Immature natural killer cell (primary cell): Measurements from ENCODE around the gene WWOX. TPM values are rescaled to one million over a fixed set of nuclear protein-coding genes. Genes with fewer than 3 reads are reported as not detected.

Experiments
- DNase-seq, 3 donors: peaks; one replicate each; pipeline ENCODE4 v3.0.0; 2022; ENCODE audit warnings: mixed read lengths in 1 of 3
- H3K27ac Mint-ChIP-seq, 6 donors: one replicate each; pipeline ENCODE4 v1.8.0; 2020; ENCODE audit warnings: mixed read lengths in 6 of 6, mild to moderate bottlenecking in 5 of 6, inconsistent platforms in 4 of 6, moderate library complexity in 3 of 6
- H3K27me3 Mint-ChIP-seq, 3 donors: one replicate each; pipeline ENCODE4 v1.8.0; 2020 to 2021; ENCODE audit warnings: low read depth in 3 of 3, mild to moderate bottlenecking in 3 of 3, mixed read lengths in 3 of 3, moderate library complexity in 3 of 3, inconsistent platforms in 1 of 3
- H3K36me3 Mint-ChIP-seq, 3 donors: one replicate each; pipeline ENCODE4 v1.8.0; 2020; ENCODE audit warnings: mixed read lengths in 3 of 3, inconsistent platforms in 2 of 3, mild to moderate bottlenecking in 2 of 3
- H3K4me1 Mint-ChIP-seq, 2 donors: one replicate each; pipeline ENCODE4 v1.8.0; 2020; ENCODE audit warnings: inconsistent platforms in 2 of 2, mild to moderate bottlenecking in 2 of 2, mixed read lengths in 2 of 2, moderate library complexity in 1 of 2
- H3K4me3 Mint-ChIP-seq, 5 donors: one replicate each; pipeline ENCODE4 v1.8.0; 2020; ENCODE audit warnings: mild to moderate bottlenecking in 5 of 5, mixed read lengths in 5 of 5, inconsistent platforms in 3 of 5, moderate library complexity in 3 of 5
- H3K9me3 Mint-ChIP-seq, 6 donors: one replicate each; pipeline ENCODE4 v1.8.0; 2020; ENCODE audit warnings: mild to moderate bottlenecking in 6 of 6, mixed read lengths in 6 of 6, inconsistent platforms in 4 of 6, moderate library complexity in 3 of 6
- polyA plus RNA-seq, 3 donors: library from polyadenylated mRNA; unstranded; fragments of 300-500 nt; fragmentation: Illumina TruSeq; gene quantifications; one replicate each; pipeline ENCODE4 v1.2.3, GENCODE V29; 2021

The WWOX gene
- polyA plus RNA-seq, 3 donors from 2014 or later: 9.0 to 13.9 (median 12.3) TPM

- H3K36me3 Mint-ChIP-seq: peaks cover 0 to 3% (median 0%) of the 10 kb centered on the region in 3 donors
- no peaks in the 10 kb centered on the region for H3K9me3 Mint-ChIP-seq
- H3K4me3 Mint-ChIP-seq: peak overlapping the region in 1 of 5 donors; percentile 34
- H3K27ac Mint-ChIP-seq: no peak overlapping the region
- no peaks in the 10 kb centered on the region for H3K27me3 Mint-ChIP-seq
- H3K4me1 Mint-ChIP-seq: peaks cover 13 to 20% of the 10 kb centered on the region in 2 donors
- DNase-seq: no peak
Measured at GRCh38 chr16:78553268-78554039, 454.0 kb downstream of the WWOX start.

DNA sequence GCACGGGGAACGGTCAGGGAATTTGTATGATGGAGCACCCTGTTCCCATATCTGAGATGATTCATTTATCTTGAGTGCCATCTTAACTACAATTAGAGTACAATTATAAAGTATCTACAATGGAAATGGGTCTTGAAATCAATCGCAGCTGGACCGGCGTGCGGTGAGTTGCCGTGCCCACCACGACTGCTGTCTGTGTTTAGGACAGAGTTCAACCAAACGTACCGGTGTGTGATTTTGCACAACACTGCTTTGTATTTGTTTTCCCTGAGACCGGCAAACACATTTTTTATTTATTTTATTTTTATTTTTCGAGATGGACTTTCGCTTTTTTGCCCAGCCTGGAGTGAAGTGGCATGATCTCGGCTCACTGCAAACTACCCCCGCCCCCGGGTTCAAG is 457.0 kb downstream of the WWOX start:
- Mint-ChIP-seq H3K4me3 (no peak overlapping the region), H3K27me3 (peaks cover 0 to 4% (median 0%) of the 10 kb centered on the region in 3 donors)
- DNase-seq: no peak

GRCh38 chr16:78560997-78561396 is 461.5 kb downstream of the WWOX start:
- Mint-ChIP-seq H3K36me3 (peaks cover 0 to 5% (median 4%) of the 10 kb centered on the region in 3 donors), H3K9me3 (peaks cover 0 to 2% (median 0%) of the 10 kb centered on the region in 6 donors), H3K27me3 (peaks cover 0 to 5% (median 0%) of the 10 kb centered on the region in 3 donors), H3K4me3 (no peak overlapping the region), H3K4me1 (peaks cover 0 to under 1% of the 10 kb centered on the region in 2 donors), H3K27ac (no peak overlapping the region)
- no peak for DNase-seq

More for the DNA sequence above, 457.0 kb downstream of the WWOX start:
- Mint-ChIP-seq H3K4me1 (peaks cover 13 to 20% of the 10 kb centered on the region in 2 donors), H3K9me3 (no peaks in the 10 kb centered on the region), H3K36me3 (peaks cover 0 to 3% (median 0%) of the 10 kb centered on the region in 3 donors), H3K27ac (no peak overlapping the region)

DNA sequence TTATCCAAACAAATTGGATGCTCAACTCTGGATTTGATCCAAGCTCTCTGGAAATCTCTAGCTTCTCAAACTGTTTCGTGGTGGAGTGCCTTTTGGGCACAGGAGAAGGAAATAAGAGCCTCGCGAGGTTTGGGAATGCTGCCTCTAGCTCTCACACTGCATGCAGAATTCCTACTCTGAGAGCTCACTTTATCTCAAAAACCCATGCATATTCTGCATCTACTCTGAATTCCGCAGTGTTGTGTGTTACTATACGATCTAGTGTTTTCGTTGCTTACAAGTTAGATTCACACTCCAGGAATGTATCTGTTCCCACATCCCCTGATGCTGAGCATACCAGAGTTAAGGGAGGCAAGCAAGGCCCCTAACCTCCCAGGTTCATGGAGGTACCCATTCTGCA is 462.7 kb downstream of the WWOX start:
- Mint-ChIP-seq H3K4me1 (peaks cover 8 to 11% of the 10 kb centered on the region in 2 donors), H3K27me3 (peaks cover 0 to 5% (median 0%) of the 10 kb centered on the region in 3 donors), H3K36me3 (peaks cover 0 to 5% (median 4%) of the 10 kb centered on the region in 3 donors), H3K27ac (no peak overlapping the region), H3K9me3 (peaks cover 0 to 2% (median 0%) of the 10 kb centered on the region in 6 donors), H3K4me3 (no peak overlapping the region)
- DNase-seq: no peak

- peaks cover 0 to 5% (median 0%) of the 10 kb centered on the region in 3 donors for H3K27me3 Mint-ChIP-seq
- peak overlapping the region in 1 of 6 donors; percentile 40 for H3K27ac Mint-ChIP-seq
- no peak overlapping the region for H3K4me3 Mint-ChIP-seq
- H3K9me3 Mint-ChIP-seq: peaks cover 0 to 2% (median 0%) of the 10 kb centered on the region in 6 donors
- no peak for DNase-seq
- peaks cover 8 to 11% of the 10 kb centered on the region in 2 donors for H3K4me1 Mint-ChIP-seq
- H3K36me3 Mint-ChIP-seq: peaks cover 0 to 5% (median 4%) of the 10 kb centered on the region in 3 donors
Measured at GRCh38 chr16:78562650-78563049, 463.2 kb downstream of the WWOX start.

DNA sequence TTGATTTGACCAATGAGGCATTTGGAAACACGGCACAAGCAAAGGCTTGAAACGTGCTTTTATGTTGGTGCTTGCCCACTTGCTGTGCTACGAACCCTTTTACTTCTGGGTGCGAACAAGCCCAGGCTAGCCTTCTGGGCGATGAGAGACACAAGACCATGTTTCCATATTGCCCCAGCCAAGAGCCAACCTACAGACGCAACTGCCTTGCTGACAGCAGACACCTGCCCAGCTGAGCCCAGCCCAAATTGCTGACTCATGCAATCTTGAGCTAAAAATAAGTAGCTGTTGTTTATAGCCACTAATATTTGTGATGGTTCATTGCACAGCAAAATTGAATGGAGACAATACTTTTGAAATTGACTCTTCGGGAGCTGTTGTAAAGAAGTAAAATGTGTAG is 464.5 kb downstream of the WWOX start:
- peaks cover 8 to 11% of the 10 kb centered on the region in 2 donors for H3K4me1 Mint-ChIP-seq
- peaks cover 0 to 5% (median 4%) of the 10 kb centered on the region in 3 donors for H3K36me3 Mint-ChIP-seq
- no peak overlapping the region for H3K4me3 Mint-ChIP-seq
- H3K27ac Mint-ChIP-seq: no peak overlapping the region
- no peak for DNase-seq
- H3K27me3 Mint-ChIP-seq: peaks cover 0 to 3% (median 0%) of the 10 kb centered on the region in 3 donors
- H3K9me3 Mint-ChIP-seq: peaks cover 0 to 2% (median 0%) of the 10 kb centered on the region in 6 donors

- no peak overlapping the region for H3K4me3 Mint-ChIP-seq
- H3K4me1 Mint-ChIP-seq: peaks cover 10 to 11% of the 10 kb centered on the region in 2 donors
- no peak for DNase-seq
- H3K27me3 Mint-ChIP-seq: no peaks in the 10 kb centered on the region
- peaks cover 0 to 5% (median 4%) of the 10 kb centered on the region in 3 donors for H3K36me3 Mint-ChIP-seq
- peak overlapping the region in 1 of 6 donors; percentile 67 for H3K27ac Mint-ChIP-seq
- peaks cover 0 to 2% (median 0%) of the 10 kb centered on the region in 6 donors for H3K9me3 Mint-ChIP-seq
Measured at GRCh38 chr16:78566397-78567073, 467.1 kb downstream of the WWOX start.

DNA sequence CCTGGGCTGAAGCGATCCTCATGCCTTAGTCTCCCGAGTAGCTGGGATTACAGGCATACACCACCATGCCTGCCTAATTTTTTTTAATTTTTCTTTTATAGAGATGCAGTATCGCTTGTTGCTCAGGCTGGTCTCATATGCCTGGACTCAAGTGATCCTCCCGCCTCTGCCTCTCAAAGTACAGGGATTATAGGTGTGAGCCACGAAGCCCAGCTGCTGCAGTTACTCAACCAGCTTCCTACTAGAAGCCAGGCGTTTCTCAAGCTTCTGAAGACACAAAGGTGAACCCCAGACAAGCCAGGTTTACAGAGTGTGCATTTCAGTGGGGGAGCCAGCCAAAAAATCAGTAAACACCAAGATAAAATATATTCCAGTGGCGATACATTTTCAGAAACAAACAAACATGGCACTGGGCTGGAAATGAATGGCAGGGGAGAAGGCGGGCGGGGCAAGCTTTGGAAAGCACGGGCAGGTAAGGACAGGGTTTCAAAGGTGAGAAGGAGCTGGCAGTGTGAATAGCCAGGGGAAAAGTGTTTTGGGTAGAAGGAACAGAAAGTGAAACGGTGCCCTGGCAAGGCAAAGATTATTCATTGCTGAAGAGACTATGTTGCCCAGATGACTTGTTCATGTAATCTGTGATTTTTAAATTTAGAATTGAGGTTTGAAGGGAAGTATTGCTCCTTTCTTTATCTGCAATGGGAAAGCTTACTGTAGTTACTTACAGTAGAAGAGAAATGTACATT is 471.1 kb downstream of the WWOX start:
- Mint-ChIP-seq H3K9me3 (peaks cover 0 to under 1% (median 0%) of the 10 kb centered on the region in 6 donors), H3K27ac (no peak overlapping the region), H3K4me1 (peaks cover 10 to 11% of the 10 kb centered on the region in 2 donors), H3K27me3 (no peaks in the 10 kb centered on the region), H3K4me3 (no peak overlapping the region), H3K36me3 (no peaks in the 10 kb centered on the region)
- no peak for DNase-seq

DNA sequence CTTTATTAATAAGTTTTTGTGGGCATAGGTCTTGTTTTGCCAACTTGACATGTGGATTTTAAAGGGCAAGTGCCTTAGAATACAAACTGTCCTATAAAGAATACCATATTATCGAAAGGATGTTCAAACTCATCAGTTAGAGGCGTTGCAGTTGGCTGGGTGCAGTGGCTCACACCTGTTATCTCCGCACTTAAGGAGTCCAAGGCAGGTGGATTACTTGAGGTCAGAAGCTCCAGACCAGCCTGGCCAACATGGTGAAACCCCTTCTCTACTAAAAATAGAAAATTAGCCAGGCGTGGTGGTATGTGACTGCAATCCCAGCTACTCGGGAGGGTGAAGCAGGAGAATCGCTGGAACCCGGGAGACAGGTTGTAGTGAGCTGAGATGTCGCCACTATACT is 472.0 kb downstream of the WWOX start:
- no peak for DNase-seq
- Mint-ChIP-seq H3K9me3 (no peaks in the 10 kb centered on the region), H3K27me3 (no peaks in the 10 kb centered on the region), H3K36me3 (no peaks in the 10 kb centered on the region), H3K4me1 (peaks cover 6 to 7% of the 10 kb centered on the region in 2 donors), H3K27ac (no peak overlapping the region), H3K4me3 (no peak overlapping the region)

- H3K4me1 Mint-ChIP-seq: peaks cover under 1 to 3% of the 10 kb centered on the region in 2 donors
- H3K27ac Mint-ChIP-seq: no peak overlapping the region
- DNase-seq: no peak
- H3K4me3 Mint-ChIP-seq: no peak overlapping the region
- no peaks in the 10 kb centered on the region for H3K36me3 Mint-ChIP-seq
- no peaks in the 10 kb centered on the region for H3K27me3 Mint-ChIP-seq
- H3K9me3 Mint-ChIP-seq: no peaks in the 10 kb centered on the region
Measured at GRCh38 chr16:78571898-78572358, 472.5 kb downstream of the WWOX start.

DNA sequence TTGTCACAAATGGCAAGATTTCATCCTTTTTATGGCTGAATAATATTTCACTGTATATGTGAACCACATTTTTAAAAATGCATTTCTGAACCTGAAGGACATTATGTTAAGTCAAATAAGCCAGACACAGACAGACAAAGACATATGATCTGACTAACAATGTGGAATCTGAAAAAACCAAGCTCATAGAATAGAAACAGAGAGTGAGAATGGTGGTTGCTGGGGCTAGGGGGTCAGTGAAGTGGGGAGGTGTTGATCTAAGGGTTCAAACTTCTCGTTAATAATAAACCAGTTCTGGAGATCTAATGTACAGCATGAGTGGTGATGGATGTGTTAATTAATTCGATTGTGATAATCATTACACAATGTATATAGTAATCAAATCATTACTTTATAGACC is 475.1 kb downstream of the WWOX start:
- no peak overlapping the region for H3K27ac Mint-ChIP-seq
- no peaks in the 10 kb centered on the region for H3K36me3 Mint-ChIP-seq
- DNase-seq: no peak
- peaks cover 7% of the 10 kb centered on the region in 2 donors for H3K4me1 Mint-ChIP-seq
- no peak overlapping the region for H3K4me3 Mint-ChIP-seq
- no peaks in the 10 kb centered on the region for H3K9me3 Mint-ChIP-seq
- peaks cover 0 to 2% (median 0%) of the 10 kb centered on the region in 3 donors for H3K27me3 Mint-ChIP-seq

GRCh38 chr16:78576941-78577340 is 477.5 kb downstream of the WWOX start:
- Mint-ChIP-seq H3K36me3 (no peaks in the 10 kb centered on the region), H3K4me1 (peaks cover 4 to 7% of the 10 kb centered on the region in 2 donors), H3K4me3 (no peak overlapping the region), H3K9me3 (no peaks in the 10 kb centered on the region), H3K27ac (peak overlapping the region in 1 of 6 donors; percentile 1), H3K27me3 (peaks cover 0 to 2% (median 0%) of the 10 kb centered on the region in 3 donors)
- DNase-seq: no peak

GRCh38 chr16:78577630-78578029 is 478.2 kb downstream of the WWOX start:
- Mint-ChIP-seq H3K27me3 (peaks cover 0 to 2% (median 0%) of the 10 kb centered on the region in 3 donors), H3K9me3 (no peaks in the 10 kb centered on the region)
- peak in 1 of 3 donors; percentile 2 for DNase-seq

More at GRCh38 chr16:78577630-78578029, 478.2 kb downstream of the WWOX start:
- H3K4me1 Mint-ChIP-seq: peaks cover 4 to 7% of the 10 kb centered on the region in 2 donors
- H3K36me3 Mint-ChIP-seq: no peaks in the 10 kb centered on the region
- peak overlapping the region in 3 of 5 donors; percentile 7 to 62 (median 36) for H3K4me3 Mint-ChIP-seq
- no peak overlapping the region for H3K27ac Mint-ChIP-seq
